ENCODE data around the gene NEXN.
"Not testable (repeated sequence)": the region's sequence is repeated elsewhere in the genome, so short reads cannot be mapped to it uniquely, and the experiment has no call there.

NEXN gene

DNA sequence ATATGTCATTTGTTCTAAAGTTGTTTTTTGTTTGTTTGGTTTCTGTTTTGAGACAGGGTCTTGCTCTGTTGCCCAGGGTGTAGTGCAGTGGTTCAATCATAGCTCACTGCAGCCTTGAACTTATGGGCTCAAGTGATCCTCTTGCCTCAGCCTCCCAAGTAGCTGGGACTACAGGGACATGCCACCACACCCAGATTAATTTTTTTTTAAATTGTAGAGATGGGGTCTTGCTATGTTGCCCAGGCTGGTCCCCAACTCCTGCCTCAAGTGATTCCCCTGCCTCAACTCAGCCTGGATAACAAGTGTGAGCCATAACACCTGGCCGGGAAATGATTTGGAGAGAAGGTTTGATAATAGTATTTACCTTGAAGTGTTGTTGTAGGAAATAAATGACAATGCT, 18.2 kb downstream of the NEXN start:
- DNase-seq = no peak

DNA sequence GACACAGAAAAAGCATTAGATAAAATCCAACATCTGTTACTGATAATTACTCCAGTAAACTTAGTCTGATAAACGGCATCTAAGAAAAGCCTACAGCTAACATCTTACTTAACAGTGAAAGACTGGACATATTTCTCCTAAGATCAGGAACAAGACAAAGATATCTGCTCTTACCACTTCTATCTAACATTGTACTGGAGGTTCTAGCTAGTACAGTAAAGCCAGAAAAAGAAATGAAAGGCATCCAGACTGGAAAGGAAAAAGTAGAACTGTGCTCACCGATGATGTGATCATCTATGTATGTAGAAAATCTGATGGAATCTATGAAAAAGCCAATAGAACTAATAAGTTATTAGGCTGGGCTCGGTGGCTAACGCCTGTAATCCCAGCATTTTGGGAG, 21.7 kb downstream of the NEXN start:
- no peak for DNase-seq

DNA sequence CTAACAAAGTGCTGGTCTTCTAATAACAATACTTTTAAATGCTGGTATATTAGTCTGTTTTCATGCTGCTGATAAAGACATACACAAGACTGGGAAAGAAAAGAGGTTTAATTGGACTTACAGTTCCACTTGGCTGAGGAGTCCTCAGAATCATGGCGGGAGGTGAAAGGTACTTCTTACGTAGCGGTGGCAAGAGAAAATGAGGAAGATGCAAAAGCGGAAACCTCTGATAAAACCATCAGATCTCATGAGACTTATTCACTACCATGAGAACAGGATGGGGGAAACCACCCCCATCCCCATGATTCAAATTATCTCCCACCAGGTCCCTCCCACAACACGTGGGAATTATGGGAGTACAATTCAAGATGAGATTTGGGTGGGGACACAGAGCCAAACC, 30.5 kb downstream of the NEXN start:
- not testable (repeated sequence) for DNase-seq

DNA sequence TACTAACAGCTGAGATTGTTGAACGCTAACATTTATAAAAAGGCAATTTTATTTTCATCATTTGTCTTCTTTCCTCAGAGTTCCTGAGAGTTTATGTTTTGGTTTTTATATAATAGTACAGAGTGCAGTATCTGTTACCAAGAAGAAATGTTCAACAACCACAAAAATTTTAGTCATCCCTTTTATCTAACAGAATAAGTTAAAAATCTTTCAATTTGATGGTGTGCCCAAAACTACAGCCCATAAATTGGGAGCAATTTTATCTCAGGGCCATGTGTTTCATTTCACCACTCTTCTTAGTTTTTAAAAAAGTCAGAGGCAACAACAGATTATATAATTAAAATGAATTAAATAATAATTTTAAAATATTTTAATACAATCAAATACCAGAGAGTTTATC, 37.1 kb downstream of the NEXN start:
- DNase-seq = no peak

DNA sequence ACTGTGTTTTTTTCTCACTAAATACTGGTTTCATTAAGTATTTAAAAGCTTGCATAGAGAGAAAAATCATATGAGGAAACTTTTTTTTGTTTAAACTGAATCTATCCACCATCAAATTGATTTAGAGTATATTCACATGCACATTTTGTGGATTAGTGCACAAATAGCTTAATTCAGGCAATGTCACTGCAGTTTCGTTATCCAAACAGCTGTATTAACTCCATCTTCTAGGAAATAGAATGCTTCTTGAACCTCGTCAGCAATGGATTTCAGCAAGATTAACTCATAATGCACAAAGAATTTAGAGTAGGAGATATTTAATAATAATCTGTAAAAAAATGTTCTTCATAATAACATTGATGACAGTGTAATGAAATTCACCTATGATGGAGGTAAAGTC, 37.5 kb downstream of the NEXN start:
- no peak for DNase-seq

DNA sequence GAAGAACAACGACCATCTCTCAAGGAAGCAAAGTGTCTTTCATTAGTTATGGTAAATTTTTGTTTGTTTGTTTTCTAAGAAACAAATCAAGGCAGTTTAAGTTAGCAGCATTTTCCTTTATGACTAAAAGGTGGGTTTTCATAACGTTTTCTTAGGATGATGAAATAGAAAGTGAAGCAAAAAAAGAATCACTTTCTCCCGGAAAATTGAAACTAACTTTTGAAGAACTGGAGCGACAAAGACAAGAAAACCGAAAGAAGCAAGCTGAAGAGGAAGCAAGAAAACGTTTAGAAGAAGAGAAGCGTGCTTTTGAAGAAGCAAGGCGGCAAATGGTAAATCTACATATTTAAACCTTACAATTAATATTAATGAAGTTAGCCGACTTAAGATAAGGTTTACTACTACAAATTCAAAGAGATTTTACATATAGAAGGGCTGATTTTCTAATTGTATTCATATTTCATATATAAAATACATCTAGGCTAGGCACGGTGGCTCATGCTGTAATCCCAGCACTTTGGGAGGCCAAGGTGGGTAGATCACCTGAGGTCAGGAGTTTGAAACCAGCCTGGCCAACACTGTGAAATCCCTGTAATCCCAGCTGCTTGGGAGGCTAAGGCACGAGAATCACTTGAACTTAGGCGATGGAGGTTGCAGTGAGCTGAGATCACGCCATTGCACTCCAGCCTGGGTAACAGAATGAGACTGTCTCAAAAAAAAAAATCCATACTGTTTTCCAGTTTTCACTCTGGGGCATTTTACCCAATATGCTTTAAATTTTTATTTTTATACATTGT, 38.3 kb downstream of the NEXN start:
- DNase-seq = no peak

DNA sequence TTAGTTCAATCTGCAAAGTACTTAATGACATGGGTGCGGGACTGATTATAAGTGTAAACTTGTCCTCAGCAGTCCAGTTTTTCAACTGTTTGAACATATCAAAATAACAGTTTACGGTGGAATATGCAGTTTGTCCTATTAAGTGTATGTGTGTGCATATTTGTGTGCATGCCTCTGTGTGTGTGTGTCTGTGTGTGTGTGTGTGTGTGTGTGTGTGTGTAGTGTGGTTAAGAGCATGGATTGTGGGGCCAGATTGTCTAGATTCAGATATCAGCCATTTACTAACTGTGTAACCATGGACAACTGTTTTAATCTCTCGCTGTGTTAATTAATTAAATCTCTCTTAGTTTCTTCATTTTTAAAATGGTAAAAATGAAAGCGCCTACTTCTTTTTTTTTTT, 39.0 kb downstream of the NEXN start:
- no peak for DNase-seq

DNA sequence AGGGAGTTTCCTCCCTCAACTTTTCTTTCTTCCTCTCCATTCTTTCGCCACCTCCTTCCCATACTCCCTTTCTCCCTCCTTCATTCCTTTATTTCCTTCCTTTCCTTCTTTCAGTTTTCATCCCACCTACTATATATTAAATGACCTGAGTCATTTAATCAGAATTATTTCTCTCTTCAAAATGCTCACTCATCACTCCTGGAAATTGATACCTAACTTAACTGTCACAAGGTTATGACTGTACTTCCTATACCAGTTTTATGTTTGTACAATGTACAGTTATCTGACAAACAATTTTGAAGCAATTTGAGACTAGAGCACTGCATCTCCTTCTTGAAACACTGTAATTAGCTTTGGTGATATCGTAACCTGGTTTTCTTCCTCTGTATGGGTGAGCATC, 41.4 kb downstream of the NEXN start:
- DNase-seq = no peak

DNA sequence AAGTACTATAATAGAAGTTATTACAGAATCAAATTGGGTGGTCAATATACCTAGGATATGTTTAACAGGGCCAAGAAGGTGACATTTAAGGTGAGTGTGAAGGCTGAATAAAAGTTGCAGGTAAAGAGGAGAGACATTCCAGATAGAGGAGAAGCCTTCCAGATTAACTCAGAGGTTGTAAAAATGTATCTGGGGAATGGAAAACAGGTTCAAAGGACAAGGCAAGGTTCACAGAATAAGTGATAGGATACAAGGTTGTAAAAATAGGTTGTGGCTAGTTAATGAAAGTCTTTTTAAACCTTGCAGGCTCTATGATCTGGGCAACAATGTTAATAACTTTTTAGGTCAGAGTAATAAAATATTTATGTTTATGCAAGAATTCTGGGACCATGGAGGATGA, 50.2 kb downstream of the NEXN start:
- no peak for DNase-seq

DNA sequence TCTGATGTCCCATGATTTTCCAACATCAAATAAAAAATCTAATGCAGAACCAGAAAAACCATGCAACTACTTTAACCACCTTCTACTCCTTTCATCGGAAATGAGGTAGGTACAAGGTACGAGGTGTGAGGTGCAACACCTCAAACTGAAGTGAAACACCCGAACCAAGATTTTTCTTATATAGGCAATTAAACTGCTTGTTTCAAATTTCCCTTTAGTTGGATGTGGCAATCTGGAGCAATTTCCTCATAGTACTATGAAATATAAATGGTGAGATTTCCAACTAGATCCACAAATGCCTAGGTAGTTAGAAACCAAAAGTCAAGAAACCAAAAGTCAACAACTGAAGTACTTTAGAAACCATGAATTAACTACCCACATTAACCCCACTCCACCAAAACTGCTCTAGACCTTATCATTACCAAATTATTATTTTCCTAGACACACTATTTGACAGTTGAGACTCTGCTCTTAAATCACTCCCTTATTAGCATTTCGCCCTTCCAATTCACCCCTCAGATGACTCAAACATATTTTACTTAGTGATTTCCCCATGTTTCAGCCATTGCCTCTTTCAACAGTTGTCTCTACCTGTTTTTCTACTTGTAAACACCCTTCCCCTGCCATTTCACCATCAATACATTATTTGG, 52.6 kb downstream of the NEXN start:
- no peak for DNase-seq

DNA sequence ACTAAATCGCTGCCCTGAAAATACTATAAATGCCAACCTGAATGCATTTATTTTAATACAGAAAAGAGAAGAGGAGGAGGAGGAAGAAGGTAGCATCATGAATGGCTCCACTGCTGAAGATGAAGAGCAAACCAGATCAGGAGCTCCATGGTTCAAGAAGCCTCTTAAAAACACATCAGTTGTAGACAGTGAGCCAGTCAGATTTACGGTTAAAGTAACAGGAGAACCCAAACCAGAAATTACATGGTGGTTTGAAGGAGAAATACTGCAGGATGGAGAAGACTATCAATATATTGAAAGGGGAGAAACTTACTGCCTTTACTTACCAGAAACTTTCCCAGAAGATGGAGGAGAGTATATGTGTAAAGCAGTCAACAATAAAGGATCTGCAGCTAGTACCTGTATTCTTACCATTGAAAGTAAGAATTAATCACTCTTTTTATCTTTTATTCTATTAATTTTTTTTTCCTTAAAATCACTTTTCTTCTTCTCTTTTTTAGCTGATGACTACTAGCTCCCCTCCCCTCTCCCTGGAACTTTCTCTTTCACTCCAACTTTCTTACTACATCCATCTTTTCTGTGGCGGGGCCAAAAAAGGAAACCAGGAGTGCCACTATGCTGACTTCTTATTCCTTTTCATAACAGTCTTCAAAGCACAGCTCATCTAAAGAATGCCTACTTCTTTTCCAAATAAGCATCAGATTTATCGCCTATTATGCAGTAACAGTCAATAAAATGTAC, 54.1 kb downstream of the NEXN start:
- no peak for DNase-seq

DNA sequence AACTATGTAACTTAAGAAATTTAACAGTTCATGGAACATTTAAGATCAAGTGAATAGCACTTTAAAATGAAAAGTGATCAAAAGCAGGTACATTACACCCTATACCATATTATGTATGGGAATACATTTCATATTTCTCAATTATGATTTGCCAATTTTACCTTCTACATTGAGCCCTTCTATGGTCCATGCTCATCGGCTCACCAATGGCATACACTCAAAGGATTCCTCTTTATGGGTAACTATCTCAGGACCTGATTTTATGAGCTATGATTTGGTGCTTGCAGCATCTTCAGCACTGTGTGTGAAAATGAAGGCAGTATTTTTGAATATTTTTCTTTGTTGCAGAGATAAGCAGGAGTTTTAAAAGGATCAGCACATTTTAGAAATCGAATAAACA, 56.9 kb downstream of the NEXN start:
- DNase-seq = no peak

DNA sequence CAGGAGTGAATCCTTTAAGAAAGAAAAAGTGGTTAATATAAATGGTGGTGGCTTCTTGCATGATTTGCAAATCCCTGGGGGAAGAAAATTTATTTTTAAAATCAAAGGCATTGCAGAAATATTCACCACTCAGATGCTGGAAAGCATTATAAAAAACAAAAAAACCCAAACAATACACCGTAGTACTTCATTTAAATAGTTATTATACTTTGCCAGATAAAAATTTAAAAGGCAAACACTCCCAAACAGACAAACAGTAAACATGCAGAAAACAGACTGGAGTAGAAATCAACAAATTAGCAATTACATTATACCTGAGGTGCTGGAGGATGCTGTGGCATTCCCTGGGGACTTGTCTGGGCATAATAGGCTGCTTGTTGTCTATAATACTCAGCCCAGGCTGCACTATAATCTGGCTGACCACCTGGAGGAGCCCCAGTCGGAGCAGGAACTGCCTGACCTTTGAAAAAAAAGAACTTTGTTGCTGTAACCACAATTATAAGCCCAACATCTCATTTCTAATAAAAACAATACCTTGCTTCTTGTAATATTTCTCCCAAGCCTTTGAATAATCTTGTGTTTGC, 60.5 kb downstream of the NEXN start:
- DNase-seq = no peak

DNA sequence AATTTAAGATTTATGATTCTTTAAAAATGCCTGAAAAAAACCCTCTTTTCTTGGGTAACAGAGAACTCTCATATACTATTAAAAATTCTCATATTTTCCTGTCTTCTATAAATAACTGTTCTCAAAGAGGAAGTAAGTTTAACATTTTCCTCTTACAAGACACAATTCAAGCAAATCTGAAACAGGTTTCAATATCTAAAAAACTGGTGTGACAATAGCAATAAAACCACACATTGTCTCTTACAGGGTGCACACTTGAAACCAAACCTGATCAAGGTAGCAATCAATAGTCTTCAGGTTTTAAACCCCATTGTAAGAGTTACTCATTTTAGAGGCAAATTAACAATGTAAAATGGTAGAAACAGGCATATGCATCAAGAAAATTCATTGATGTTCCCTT, 62.4 kb downstream of the NEXN start:
- DNase-seq = no peak

DNA sequence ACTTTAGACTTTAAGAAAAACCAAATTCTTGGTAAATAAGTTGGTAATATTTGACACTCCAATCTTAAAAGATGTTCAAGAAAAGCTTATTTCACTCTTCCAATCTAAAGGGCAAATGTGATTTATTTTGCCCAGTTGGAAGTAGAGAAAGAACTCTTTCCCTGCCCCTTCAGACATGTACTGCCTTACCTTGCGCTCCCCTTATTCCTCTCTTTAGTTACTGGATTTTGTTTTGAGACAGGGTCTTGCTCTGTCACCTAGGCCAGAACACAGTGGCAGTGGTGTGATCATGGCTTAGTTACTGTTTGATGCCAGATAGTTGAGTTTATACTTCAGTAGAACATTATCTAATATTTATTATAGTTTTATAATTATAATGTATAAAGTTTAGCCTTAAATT, 62.9 kb downstream of the NEXN start:
- no peak for DNase-seq

DNA sequence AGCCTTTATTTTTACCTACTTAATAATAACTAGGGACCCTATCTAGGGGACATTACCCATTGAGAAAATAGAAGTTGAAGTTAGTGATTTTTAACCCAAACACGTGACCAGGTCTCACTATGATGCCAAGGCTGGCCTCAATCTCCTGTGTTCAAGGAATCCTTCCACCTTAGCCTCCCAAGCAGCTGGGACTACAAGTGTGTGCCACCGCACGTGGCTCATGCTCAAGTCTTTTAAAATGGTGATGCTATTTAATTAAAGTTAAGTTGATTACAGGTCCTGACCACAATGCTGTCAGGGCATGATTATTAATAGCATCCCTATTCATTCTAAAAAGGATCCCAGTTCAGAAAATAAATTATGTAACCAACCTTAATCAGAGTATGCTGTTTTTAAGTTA, 65.5 kb downstream of the NEXN start:
- no peak for DNase-seq

DNA sequence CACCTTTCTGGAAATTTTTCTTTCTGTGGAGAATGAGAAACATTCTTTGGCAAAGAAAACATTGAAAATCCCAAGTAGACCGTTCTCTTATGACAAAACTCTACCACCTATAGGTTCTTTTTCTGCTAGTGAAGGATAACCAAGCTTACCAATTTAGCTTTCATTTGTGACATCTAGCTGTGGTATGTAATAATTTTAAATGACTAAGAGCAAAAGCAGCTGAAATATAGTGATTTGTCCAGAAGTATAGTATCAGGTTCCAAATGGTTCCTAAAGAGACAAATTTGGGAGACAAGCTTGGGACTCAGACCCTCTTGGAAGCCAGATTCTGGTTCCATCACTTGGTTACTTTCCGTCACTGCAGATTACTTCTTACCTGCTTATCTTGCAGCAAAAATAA, 66.1 kb downstream of the NEXN start:
- DNase-seq = no peak

DNA sequence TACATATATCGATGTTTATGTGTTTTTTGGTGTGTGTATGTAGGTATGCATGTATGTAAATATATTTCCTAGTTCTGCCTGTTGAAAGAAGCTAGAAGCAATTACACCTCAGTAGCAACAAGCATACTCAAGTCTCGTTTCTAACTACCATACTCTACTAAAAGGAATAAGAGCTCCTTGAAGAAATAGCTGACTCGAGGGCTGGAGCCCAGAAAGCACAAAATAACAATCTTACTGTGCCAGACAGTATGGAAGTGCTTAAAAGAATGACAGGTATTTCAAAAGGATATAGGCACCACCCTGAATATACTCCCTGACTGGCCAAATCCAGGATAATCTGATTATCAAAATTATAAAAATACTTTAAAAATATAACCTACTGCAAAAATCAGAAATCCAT, 67.3 kb downstream of the NEXN start:
- DNase-seq = no peak

DNA sequence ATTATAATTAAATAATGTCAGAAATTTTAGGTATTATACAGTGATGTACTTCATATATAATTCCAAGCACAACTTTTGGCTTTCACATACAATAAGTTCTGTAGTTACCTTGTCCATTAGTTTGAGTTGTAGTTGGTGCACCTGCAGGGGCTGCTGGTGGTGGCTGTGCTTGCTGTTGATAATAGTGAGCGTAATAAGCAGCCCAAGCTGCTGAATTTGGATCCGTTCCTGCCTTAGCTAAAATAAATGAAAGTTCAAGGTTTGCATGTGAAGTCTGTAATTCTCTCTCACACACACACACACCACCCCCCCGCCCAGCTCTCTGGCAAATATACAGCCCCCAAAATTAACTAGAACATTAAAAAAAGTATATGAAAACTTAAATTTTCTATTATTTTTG, 68.0 kb downstream of the NEXN start:
- no peak for DNase-seq

DNA sequence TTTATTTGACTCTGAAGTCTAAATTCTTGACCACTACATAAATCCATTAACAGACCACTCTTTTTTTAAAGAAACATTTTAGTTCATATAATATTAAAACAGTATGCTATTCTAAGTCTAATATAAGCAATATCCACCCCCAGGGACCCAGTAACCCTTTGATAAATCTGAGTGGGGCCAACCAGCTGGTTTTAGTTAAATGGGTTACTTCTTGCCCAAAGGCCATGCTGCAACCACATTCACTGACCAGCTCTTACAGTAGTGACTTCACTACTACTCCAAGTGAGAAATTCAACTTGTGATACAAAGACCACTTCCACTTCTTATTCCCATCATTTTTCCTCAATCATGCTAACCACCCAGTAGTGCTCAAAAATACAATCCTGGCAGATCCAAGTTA, 70.0 kb downstream of the NEXN start:
- no peak for DNase-seq

DNA sequence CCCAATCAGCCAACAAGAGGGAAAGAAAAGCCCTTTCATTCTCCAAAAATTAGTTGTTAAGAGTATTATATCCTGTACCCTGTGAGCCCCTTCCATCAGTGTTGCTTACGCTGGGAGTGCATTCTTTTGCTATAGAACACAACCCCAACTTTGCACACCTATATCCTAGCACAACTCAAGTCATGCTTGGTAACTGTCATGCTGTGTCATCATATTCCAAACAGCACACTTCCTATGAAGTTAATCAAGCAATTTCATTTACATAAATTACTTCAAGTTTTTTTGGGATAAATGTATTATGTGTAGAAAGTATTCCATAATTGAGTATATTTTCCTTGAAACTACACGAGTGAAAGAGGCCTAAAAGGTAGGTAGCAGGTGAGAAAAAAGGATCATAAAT, 70.4 kb downstream of the NEXN start:
- no peak for DNase-seq

DNA sequence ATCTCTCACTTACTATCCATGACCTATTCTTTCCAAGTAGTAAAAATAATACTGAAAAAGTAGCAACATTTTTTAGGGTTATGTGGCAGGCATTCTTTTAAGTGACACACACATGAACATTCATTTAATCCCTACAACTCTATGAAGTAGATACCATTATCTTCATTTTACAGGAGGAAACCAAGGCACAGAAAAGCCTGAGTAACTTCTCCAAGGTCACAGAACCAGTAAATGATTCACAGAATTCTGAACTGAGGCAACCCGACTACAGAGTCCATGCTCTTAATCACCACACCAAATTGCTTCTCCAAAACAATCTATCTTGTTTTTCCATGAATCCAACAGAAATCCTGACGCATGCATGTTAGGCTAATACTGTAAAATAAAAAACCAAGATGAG, 73.0 kb downstream of the NEXN start:
- no peak for DNase-seq

DNA sequence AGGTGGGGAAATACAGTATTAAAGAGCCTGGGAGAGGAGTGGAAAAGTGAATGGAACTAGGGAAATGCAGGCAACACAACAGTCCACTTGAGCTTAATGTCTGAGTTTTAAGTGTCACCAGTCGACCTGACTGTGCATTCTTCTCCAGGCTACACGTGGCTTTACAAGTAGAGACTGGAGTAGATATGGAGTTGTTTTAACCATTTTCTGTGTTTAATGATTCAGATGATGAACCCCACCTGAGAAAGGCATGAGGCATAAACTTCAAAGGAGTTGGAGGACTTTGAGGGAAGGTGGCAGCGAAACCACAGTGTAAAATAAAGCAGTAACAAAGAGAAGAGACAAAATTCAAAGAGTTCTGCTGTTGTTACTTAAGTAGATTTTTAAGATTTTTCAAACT, 77.9 kb downstream of the NEXN start:
- no peak for DNase-seq

DNA sequence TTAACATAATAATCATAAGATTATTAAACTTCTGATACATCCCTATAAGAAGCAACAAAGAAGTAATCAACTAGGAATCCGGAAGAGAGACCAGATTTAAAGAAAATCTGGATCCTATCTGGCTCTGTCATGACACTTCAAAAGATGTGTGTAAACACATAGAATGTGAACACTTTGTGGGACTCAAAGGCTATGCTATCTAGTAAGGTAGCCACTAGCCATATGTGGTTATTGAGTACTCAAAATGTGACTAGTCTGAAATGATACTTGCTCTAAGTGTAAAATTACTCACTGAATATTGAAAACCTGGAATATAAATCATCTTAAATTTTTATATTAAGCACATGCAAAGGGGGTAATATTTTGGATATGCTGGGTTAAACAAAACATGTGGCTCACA, 81.8 kb downstream of the NEXN start:
- no peak for DNase-seq
